HEK293T (cell line): ENCODE results near the gene TMEM59.

Experiments used
- BHLHE40 ChIP-seq: fragments of 450-650 bp; IDR thresholded peaks from 2 replicates; pipeline ENCODE4 v1.6.1; 2016; ENCODE audit warnings: mild to moderate bottlenecking, moderate library complexity, borderline replicate concordance
- FOXA1 ChIP-seq: fragments of 450-650 bp; IDR thresholded peaks from 2 replicates; pipeline ENCODE4 v1.6.1; 2016; ENCODE audit warnings: mild to moderate bottlenecking
- FOXK2 ChIP-seq: fragments of 450-650 bp; IDR thresholded peaks from 2 replicates; pipeline ENCODE4 v1.6.1; 2016; ENCODE audit warnings: mild to moderate bottlenecking
- HDGF ChIP-seq: fragments of 450-650 bp; IDR thresholded peaks from 2 replicates; pipeline ENCODE4 v1.6.1; 2017; ENCODE audit warnings: antibody characterized with exemption, borderline replicate concordance
- L3MBTL2 ChIP-seq: fragments of 450-650 bp; conservative IDR thresholded peaks from 2 replicates; pipeline ENCODE4 v1.6.1; 2016; ENCODE audit warnings: mild to moderate bottlenecking
- SP1 ChIP-seq: fragments of 450-650 bp; IDR thresholded peaks from 2 replicates; pipeline ENCODE4 v1.6.1; 2017
- SUZ12 ChIP-seq: fragments of 450-650 bp; IDR thresholded peaks from 2 replicates; pipeline ENCODE4 v1.6.1; 2016; ENCODE audit warnings: mild to moderate bottlenecking
- TARDBP ChIP-seq: fragments of 450-650 bp; IDR thresholded peaks from 2 replicates; pipeline ENCODE4 v1.6.1; 2016

- TF ChIP-seq HDGF = no peak
- TF ChIP-seq TARDBP = no peak
- no peak for TF ChIP-seq SP1
- no peak for TF ChIP-seq FOXK2
- no peak for TF ChIP-seq FOXA1
- no peak for TF ChIP-seq BHLHE40
- TF ChIP-seq L3MBTL2 = no peak
- no peak for TF ChIP-seq SUZ12
Observed at GRCh38 chr1:53979712-53980450, 73.1 kb downstream of the TMEM59 start.
